AG09319 (cell line): ENCODE results near the gene ELOVL6.

ENCODE experiments used
- DNase-seq: peaks from one replicate; pipeline ENCODE4 v3.0.0-alpha.2; 2010; ENCODE audit warnings: low read depth; ENCODE audit errors: extremely low read depth
- TF ChIP-seq, protein P1 (sequence below): IDR thresholded peaks from 2 replicates; pipeline ENCODE4 v1.5.1; 2011; ENCODE audit warnings: low read depth, mild to moderate bottlenecking, inconsistent platforms, low read length, moderate library complexity

ELOVL6 gene

GRCh38 chr4:110025056-110025455, 173.4 kb downstream of the ELOVL6 start:
- TF ChIP-seq, protein P1, sequence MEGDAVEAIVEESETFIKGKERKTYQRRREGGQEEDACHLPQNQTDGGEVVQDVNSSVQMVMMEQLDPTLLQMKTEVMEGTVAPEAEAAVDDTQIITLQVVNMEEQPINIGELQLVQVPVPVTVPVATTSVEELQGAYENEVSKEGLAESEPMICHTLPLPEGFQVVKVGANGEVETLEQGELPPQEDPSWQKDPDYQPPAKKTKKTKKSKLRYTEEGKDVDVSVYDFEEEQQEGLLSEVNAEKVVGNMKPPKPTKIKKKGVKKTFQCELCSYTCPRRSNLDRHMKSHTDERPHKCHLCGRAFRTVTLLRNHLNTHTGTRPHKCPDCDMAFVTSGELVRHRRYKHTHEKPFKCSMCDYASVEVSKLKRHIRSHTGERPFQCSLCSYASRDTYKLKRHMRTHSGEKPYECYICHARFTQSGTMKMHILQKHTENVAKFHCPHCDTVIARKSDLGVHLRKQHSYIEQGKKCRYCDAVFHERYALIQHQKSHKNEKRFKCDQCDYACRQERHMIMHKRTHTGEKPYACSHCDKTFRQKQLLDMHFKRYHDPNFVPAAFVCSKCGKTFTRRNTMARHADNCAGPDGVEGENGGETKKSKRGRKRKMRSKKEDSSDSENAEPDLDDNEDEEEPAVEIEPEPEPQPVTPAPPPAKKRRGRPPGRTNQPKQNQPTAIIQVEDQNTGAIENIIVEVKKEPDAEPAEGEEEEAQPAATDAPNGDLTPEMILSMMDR = no peak

GRCh38 chr4:110022457-110022856, 176.0 kb downstream of the ELOVL6 start:
- TF ChIP-seq, protein P1 = no peak
- DNase-seq = no peak

More at GRCh38 chr4:110025056-110025455, 173.4 kb downstream of the ELOVL6 start:
- no peak for DNase-seq

DNA sequence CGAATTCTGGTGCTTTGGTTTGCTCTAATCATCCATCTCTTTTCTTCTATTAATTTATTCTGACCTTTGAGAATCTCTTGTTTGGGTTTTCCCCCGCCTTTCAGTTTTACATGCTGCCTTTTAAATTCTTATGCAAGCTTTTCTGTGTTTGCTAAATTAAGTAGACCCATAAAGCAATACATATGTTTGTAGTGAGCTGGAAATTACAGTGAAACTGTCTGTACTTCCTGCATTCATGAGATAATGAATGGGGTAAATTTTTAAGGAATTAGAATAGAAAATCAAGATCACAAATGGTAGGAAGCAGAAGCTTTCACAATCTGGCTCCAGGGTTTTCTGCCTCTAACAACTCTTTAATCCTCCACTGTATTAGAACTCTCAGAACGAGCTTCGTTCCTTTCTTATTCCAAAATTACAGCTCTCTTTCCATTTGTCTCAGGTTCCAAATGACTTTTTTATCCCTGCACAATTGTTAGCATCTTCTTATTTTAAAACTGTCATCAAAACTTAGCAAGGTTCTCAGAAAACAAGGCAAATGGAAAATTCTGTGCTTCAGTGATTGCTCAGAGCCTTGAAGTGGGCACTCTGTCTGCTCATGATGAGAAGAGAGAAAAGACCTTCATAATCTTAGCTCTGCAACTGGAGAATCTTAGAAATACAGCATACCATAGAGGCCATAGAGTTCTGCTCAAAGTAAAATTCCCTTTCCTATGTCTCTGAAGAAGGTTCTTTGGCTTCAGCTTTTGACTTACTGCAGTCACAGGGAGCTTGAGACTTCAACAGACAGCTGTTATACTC, 177.6 kb downstream of the ELOVL6 start:
- DNase-seq = no peak
- TF ChIP-seq, protein P1 = no peak

DNA sequence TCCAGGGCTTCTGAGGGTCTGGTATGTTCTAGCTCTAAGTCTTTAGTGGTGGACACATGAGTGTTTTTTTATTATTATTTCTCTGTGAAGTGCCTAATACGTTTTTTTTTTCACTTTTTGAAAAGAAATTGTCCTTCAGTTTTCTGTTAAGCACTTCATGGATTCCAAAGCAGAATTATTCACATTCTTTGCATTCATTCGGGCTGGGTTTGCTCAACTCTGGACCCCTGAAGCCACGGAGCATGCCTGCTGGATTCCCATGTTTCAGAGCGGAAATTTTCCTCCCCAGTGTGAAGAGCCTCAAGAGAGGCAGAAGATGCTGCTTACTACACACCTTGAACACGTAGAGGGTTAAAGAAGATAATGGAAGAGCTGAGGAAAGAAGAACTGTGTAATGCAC, 178.3 kb downstream of the ELOVL6 start:
- TF ChIP-seq, protein P1 = no peak
- DNase-seq = no peak

DNA sequence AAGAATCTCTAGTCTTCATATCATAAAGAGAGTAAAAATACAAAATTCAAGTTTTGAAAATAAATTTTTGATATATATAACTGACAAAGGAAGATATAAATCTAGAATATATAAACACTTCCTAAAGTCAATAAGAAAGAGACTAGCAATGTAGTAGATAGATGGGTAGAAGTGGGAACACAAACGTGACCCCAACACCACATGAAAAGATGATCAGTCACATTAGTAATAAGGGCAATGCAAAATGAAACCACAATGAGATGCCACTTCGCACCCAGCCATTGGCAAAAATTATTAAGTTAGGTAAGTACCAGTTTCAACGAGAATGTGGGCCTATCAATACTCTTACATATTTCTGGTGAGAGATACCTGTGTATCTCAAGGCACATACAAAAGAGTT, 179.3 kb downstream of the ELOVL6 start:
- TF ChIP-seq, protein P1 = no peak
- DNase-seq = no peak

- no peak for DNase-seq
- TF ChIP-seq, protein P1 = no peak
These were observed 184.2 kb downstream of the ELOVL6 start for GRCh38 chr4:110014233-110014632.

GRCh38 chr4:110012917-110013316, 185.5 kb downstream of the ELOVL6 start:
- DNase-seq = no peak
- TF ChIP-seq, protein P1 = no peak
